Omental fat pad (tissue), 4 donors: Measurements from ENCODE around the gene LRTM1. TPM values are rescaled to one million over a fixed set of nuclear protein-coding genes. Genes with fewer than 3 reads are reported as not detected.

Source experiments
- ATAC-seq: fragments of 150-250 bp; one replicate; pipeline ENCODE4 v1.9.1; 2016; ENCODE audit warnings: mild to moderate bottlenecking, moderate library complexity; ENCODE audit not compliant: low FRiP score
- DNase-seq: peaks from one replicate; pipeline ENCODE4 v3.0.0-alpha.2; 2019; ENCODE audit warnings: low spot score
- CTCF ChIP-seq, 3 donors: fragments of 450-650 bp; IDR thresholded peaks; one replicate each; pipeline ENCODE4 v1.5.1; 2016 to 2017; ENCODE audit warnings: antibody characterized with exemption in 3 of 3, mild to moderate bottlenecking in 3 of 3, moderate library complexity in 2 of 3
- total RNA-seq, 4 donors: library from RNA; depleted of rRNA; stranded (reverse); fragments of >200 nt; gene quantifications; one replicate each; pipeline ENCODE4 v1.1.0, GENCODE V29; 2016

LRTM1 gene
- total RNA-seq, 4 donors from 2014 or later = not detected

- DNase-seq = no peak
- no peak for ATAC-seq
- TF ChIP-seq CTCF (IDR thresholded peaks at IDR 0.05) = no peak
Observed at GRCh38 chr3:54874816-54875556, 52.9 kb downstream of the LRTM1 start.

GRCh38 chr3:54873059-54874010 is 54.5 kb downstream of the LRTM1 start:
- DNase-seq (no peak), ATAC-seq (no peak)
- TF ChIP-seq CTCF (IDR thresholded peaks at IDR 0.05) = no peak

- ATAC-seq (no peak), DNase-seq (no peak)
- TF ChIP-seq CTCF (IDR thresholded peaks at IDR 0.05) = no peak
Observed at GRCh38 chr3:54871867-54872266, 56.0 kb downstream of the LRTM1 start.

- no peak for TF ChIP-seq CTCF (IDR thresholded peaks at IDR 0.05)
- no peak for DNase-seq
- peak; percentile 72 for ATAC-seq
Observed at GRCh38 chr3:54870423-54870822, 57.4 kb downstream of the LRTM1 start.
